Erythroblast (primary cell): ENCODE measurements around the gene FAM20C.

ENCODE experiments used
- GATA1 ChIP-seq: IDR thresholded peaks from 2 replicates; pipeline ENCODE4 v1.6.1; 2011; ENCODE audit warnings: low read depth, mild to moderate bottlenecking, control low read depth, low read length, moderate library complexity
- POLR2A ChIP-seq: IDR thresholded peaks from 2 replicates; pipeline ENCODE4 v1.6.1; 2011; ENCODE audit warnings: mild to moderate bottlenecking, low read length

- TF ChIP-seq POLR2A, result no peak
- no peak for TF ChIP-seq GATA1
These were observed 7.8 kb upstream of the FAM20C start for GRCh38 chr7:184294-185264.
